ENCODE measurements around the gene SLFN12L. TPM values are rescaled to one million over a fixed set of nuclear protein-coding genes. Genes with fewer than 3 reads are reported as not detected.
A peak's percentile ranks its signal among the peaks of the same experiment; 100 is the strongest.

Gene SLFN12L
- total RNA-seq, 1 donor from 2014 or later, result not detected

GRCh38 chr17:35560703-35561102, 23.2 kb upstream of the SLFN12L start, which contains the start of gene SLFN14:
SLFN14 (minus strand) TSS chr17:35560819; CDS start chr17:35558062, 2,757 bp downstream.
- H3K36me3 Mint-ChIP-seq (ENCODE audit: low read depth), result no peaks in the 10 kb centered on the region
- DNase-seq (ENCODE audit: low spot score), result no peak
- no peaks in the 10 kb centered on the region for H3K4me1 Mint-ChIP-seq (ENCODE audit: low read depth)
- no peak for TF ChIP-seq CTCF (IDR thresholded peaks at IDR 0.05)
- H3K4me3 Mint-ChIP-seq (ENCODE audit: unreplicated experiment), result no peak within 1 kb of the TSS
- no peaks in the 10 kb centered on the region for H3K9me3 Mint-ChIP-seq (ENCODE audit: low read depth)
- H3K27me3 Mint-ChIP-seq (ENCODE audit: low read depth), result peaks cover 32% of the 10 kb centered on the region
- no peak within 1 kb of the TSS for H3K27ac Mint-ChIP-seq (ENCODE audit: unreplicated experiment)

GRCh38 chr17:35559495-35560210, 22.2 kb upstream of the SLFN12L start:
- H3K27me3 Mint-ChIP-seq (ENCODE audit: low read depth), result peaks cover 39% of the 10 kb centered on the region
- no peak for DNase-seq (ENCODE audit: low spot score)
- no peaks in the 10 kb centered on the region for H3K4me1 Mint-ChIP-seq (ENCODE audit: low read depth)
- H3K36me3 Mint-ChIP-seq (ENCODE audit: low read depth), result no peaks in the 10 kb centered on the region
- H3K27ac Mint-ChIP-seq (ENCODE audit: unreplicated experiment), result no peak overlapping the region
- no peak overlapping the region for H3K4me3 Mint-ChIP-seq (ENCODE audit: unreplicated experiment)
- no peak for TF ChIP-seq CTCF (IDR thresholded peaks at IDR 0.05)
- no peaks in the 10 kb centered on the region for H3K9me3 Mint-ChIP-seq (ENCODE audit: low read depth)

GRCh38 chr17:35557353-35557752, 19.9 kb upstream of the SLFN12L start:
- Mint-ChIP-seq H3K36me3 (ENCODE audit: low read depth) (no peaks in the 10 kb centered on the region), H3K4me3 (ENCODE audit: unreplicated experiment) (no peak overlapping the region), H3K9me3 (ENCODE audit: low read depth) (no peaks in the 10 kb centered on the region), H3K27me3 (ENCODE audit: low read depth) (peaks cover 55% of the 10 kb centered on the region), H3K4me1 (ENCODE audit: low read depth) (no peaks in the 10 kb centered on the region), H3K27ac (ENCODE audit: unreplicated experiment) (no peak overlapping the region)
- TF ChIP-seq CTCF (IDR thresholded peaks at IDR 0.05), result no peak
- no peak for DNase-seq (ENCODE audit: low spot score)

GRCh38 chr17:35555691-35556090, 18.2 kb upstream of the SLFN12L start:
- Mint-ChIP-seq H3K36me3 (ENCODE audit: low read depth) (no peaks in the 10 kb centered on the region), H3K4me3 (ENCODE audit: unreplicated experiment) (no peak overlapping the region), H3K4me1 (ENCODE audit: low read depth) (no peaks in the 10 kb centered on the region), H3K27ac (ENCODE audit: unreplicated experiment) (no peak overlapping the region), H3K9me3 (ENCODE audit: low read depth) (no peaks in the 10 kb centered on the region), H3K27me3 (ENCODE audit: low read depth) (peaks cover 64% of the 10 kb centered on the region)
- peak; percentile 57 for TF ChIP-seq CTCF (IDR thresholded peaks at IDR 0.05)
- no peak for DNase-seq (ENCODE audit: low spot score)

GRCh38 chr17:35554668-35555067, 17.2 kb upstream of the SLFN12L start:
- Mint-ChIP-seq H3K36me3 (ENCODE audit: low read depth) (no peaks in the 10 kb centered on the region), H3K9me3 (ENCODE audit: low read depth) (no peaks in the 10 kb centered on the region), H3K4me3 (ENCODE audit: unreplicated experiment) (no peak overlapping the region), H3K27me3 (ENCODE audit: low read depth) (peaks cover 69% of the 10 kb centered on the region), H3K4me1 (ENCODE audit: low read depth) (no peaks in the 10 kb centered on the region), H3K27ac (ENCODE audit: unreplicated experiment) (no peak overlapping the region)
- no peak for TF ChIP-seq CTCF (IDR thresholded peaks at IDR 0.05)
- DNase-seq (ENCODE audit: low spot score), result no peak

Data from chondrocyte (in vitro differentiated cells).